NCI-H2196 (cell line): ENCODE results near the gene RAP2A.

Experiments used
- DNase-seq: peaks from one replicate; lab custom pipeline; 2025; ENCODE audit not compliant: unreplicated experiment; lab: John Stamatoyannopoulos, UW

RAP2A gene

DNA sequence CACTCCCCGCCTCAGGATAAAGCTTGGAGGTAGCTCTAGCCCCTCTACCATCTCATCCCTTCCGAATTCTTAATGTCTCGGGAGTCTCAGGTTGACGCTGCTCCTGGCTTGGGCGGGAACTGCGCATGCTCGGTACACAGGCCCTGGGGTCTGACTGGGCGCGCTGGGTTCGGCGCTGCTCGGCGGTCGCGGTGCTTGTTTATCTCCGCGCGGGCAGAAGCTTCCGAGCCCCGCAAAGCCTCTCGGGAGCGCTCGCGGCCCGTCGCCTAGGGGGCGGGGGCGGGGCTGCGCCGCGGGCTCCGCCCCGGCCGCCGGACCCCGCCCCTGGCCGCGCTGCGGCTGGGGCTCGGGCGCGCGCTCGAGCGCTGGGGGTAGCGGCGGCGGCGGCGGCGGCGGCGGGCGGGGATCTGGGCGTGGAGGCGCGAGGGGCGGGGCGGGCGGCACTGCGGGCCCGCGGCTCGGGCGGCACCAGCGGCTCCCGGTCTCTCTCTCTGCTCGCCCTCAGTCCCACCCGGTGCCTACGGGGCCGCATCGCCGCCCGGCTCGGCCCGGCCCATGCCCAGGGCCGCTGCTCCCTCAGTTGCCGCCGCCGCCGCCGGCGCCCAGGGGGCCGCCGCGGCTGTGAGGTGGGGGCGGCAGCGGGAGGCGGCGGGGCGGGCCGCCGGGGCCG is at the start of gene RAP2A:
TSS of gene RAP2A (plus strand) at position 443 of the 670 bp plus-strand sequence. CDS start 302 bp downstream, outside the sequence.
- DNase-seq: peak; percentile 69

DNA sequence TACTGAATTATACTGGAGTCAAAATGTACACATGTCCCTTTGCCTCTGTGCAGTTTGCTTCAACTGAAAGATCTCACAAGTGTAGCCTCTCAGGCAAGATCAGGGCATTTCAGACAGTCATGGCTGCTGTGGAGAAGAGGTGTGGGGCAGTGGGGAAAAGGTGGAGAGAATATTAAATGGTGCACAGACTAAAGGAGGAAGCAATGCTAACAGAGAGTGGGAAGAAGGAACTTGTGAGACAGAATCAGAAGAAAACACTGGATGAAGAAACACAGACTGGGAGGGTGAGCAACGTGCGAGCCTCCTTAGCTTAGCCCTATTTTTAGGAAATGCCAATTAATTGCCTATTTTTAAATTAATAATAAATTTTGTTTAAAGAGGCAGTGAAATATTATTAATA is 49.6 kb upstream of the RAP2A start:
- no peak for DNase-seq

DNA sequence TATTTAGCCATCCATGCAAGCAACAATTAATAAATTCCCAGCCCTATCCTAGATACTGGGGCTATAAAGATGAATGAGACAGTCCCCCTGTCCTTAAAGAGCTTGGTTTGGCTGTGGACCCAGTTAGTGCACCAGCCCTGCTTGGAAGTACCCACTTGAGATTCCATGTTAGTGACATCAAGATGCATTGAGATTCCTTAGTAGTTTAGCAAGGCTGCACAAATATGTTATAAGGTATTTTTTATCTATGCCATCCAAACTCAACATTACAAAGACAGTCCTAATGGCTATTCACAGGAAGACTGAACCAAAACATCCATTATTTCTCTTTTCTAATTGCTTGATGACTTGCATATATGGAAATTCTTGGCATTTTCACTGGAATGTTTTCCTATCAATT is 48.8 kb upstream of the RAP2A start:
- DNase-seq: no peak

DNA sequence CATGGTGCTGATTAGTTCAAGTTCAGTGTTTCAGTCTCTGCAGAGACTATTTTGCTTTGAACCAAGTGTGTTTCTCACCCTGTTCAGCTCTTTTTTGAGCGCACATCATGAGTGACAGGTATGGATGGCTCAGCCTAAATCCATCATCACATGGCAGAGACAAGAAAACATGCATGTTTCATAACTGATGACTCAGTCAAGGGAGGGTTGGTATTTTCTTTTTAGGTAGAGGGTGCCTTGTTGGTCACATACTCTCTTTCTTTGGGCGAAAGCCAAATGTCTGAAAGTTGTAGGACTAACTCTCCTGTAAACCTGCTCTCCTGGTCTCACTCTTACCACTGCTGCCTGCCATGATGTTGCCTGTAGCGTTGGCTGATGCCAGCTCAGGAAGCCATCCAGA is 48.1 kb upstream of the RAP2A start:
- no peak for DNase-seq

DNA sequence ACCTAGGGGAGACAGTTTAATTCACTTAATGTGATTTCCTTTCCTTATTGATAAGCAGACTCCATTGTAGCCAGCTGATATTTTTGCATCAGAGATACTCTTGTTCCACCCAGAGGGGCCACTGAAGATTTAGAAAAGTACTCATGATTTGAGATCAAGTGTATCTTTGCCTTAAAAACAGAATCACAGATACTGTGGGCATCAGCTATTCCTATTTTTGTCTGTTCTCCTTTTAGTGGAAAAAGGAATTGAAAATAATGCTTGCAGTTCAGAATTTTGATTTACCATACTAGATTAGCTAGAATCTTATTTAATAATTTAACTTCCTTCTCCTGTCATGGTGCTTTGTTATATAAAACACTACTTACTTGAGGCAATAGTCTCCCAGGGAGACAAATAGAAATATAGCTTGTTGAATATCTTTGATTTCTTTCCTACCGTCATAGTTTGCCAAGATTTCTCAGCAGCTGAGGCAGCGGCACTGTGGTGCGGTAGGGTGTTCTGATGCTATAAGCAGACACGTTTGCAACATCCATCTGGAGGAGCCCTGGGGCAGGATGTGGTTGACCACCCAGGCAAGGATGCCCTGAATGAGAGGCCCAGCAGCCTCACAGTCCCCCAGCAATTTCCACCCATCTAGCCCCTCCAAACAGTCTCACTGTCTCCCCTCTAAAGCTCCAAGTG is 47.0 kb upstream of the RAP2A start:
- no peak for DNase-seq

DNA sequence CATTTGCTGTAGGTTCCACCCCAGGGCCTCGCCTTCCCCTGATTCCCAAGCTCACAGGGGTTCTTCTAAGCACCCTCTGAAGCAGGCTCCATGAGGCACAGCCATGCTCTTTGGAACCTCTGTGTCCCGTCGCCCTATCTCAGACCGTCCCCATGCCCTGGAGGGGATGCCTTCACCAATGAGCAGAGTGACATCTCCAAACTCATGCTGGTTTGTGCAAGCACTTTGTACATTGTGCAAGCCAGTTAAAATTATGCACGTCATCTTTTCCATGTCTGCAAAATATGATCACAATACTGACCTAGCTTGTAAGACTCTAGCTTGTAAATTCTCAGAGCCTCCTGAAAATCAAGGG is 46.5 kb upstream of the RAP2A start:
- DNase-seq: no peak

DNA sequence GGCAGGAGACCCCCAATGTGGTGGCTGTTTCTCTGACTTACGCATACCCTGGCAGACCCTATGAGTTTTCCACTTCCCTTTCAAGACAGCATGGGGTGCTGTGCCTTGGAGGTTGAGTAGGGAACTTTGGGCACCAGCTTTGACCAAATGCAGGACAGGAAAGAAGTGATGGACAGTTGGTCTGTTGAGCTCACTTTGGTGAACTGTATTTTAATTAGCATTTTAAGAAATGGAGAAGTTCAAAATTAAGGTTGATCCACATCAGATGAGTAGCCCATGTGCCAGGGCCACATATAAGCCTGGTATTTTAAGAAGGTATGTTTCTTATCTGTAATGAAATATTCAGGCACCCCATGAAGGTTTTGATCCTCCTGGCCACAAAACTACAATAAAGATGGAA is 46.1 kb upstream of the RAP2A start:
- no peak for DNase-seq

DNA sequence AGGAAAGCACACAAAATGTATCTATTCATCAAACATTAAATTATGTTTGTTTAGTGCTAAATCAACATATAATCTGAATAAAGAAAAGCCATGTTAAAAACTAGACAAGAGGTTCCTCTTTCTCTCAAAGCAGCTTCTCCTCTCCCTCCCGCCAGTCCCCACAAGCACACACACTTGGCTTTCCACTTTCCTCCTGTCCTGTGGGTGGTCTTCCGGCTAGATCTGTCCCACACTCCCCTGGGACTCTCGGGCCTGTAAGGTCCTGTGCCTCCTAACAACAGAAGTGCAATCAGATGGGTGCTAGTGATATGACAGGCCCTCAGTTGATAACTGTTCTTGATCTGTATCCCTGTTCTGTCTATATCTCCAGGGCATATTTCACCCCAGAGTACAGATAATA is 45.6 kb upstream of the RAP2A start:
- DNase-seq: no peak

DNA sequence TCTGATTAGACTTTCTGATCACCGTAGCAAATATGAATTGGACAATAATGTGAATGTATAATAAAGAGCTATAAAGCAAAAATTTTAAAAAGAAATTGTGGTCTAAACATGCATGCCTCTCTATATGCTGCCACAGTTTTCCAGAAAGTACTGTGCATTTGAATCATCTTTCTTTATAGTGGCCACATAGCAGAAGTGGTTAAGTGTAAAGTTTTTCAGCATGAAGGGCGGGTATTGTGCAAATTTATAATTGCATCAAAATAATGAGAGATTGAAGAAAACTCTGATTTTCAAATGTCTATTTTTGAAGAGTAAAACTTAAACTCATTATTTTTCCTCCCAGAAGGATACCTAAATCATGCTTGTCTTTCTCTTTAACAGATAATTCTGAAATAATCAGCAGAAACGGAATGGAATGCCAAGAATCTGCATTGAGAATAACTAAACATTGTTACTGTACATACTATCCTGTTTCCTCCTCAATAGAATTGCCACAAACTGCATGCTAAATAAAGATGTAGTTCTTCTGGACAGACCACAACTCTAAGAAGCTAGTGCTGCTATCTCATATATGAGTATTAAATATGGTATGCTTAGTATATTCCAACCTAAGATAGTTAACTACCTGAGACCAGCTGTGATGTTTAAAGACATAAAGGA is 42.9 kb upstream of the RAP2A start:
- DNase-seq: no peak

DNA sequence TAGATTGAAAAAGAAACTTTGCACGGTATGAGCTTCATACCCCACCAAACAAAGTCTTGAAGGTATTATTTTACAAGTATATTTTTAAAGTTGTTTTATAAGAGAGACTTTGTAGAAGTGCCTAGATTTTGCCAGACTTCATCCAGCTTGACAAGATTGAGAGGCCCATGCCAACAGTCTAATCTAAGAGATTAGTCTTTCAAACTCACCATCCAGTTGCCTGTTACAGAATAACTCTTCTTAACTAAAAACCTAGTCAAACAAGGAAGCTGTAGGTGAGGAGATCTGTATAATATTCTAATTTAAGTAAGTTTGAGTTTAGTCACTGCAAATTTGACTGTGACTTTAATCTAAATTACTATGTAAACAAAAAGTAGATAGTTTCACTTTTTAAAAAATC is 41.9 kb upstream of the RAP2A start:
- DNase-seq: no peak

DNA sequence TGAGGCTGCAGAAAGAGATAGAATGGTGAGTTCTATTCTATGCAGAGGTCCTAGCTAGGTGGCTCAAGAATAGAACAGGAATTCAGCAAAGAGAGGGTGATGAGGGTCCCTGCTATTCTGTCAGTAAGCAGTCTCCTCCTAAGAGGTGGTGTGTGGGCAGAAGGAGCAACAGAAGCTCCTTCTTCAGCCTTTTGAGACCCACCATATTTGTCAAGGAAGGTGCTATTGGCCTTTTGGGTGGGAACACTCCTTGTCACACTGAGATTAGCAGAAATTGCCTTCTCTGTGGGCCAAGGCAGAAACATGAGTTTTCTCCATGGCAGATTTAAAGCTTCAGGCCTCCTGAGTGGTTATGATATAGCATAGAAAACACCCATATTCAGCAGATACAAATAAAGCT is 39.4 kb upstream of the RAP2A start:
- DNase-seq: no peak

DNA sequence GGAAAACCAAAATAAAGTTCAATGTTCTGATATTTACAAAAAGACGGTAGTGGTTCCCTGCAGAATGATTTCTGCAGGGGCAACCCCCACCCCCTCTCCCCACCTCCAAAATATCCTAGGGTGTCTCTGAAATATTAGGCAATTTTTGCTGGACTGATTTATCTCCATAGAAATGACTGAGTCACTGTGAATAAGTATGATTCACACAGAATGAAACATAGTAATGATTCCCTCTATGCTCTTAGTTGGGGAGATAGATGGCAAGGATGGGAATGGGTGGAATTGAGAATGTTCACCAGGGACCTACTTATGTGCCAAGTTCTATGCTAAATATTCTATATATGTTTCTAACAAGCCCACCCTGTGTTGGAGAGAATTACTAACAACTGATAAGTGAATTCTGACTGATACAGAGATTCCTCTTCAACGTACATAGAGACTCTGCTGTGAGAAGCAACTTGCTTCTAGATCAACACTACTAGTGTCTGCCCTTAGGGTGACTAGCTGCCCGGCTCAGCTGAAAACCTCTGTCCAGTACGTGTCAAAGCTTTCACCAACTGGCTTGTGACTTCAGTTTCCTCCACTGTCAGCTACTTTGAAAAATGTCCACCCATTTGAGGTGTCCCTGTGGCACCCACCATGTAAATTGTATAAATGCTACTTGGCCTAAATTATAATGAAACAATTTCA is 38.4 kb upstream of the RAP2A start:
- no peak for DNase-seq

DNA sequence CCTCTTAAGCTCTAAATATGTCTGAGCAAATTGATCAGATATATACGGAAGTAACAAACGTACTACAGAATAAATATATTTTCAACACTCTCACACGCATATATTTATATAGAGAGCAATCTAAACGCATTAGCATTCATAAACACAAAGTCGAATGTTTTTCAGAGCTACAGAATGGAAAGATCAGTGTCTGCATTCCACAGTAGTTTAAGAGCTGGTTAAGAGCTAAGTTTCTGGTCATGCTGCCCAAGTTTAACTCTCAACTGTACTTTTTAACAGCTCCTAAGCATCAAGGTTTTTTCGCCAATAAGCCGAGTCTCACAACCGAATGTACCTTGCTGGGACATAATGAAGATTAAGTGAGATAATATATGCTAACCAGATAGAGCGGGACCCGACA is 36.7 kb upstream of the RAP2A start:
- DNase-seq: no peak

DNA sequence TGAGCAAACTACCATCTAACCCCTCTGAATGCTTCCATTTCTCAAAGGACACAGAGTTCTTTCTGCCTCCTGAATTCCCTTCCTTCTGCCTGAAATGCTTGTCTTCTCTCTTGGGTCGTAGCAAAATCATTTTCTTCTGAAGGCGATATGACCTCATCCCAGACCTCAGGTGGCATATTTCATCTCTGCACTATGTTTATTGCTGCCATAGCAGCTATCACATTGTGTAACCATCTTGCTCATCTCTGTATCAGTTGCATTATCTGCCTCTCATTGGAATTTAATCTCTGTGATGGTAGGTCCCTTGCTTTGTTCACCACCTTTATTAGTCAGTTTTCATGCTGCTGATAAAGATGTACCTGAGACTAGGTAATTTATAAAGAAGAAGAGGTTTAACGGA is 32.5 kb upstream of the RAP2A start:
- DNase-seq: no peak

DNA sequence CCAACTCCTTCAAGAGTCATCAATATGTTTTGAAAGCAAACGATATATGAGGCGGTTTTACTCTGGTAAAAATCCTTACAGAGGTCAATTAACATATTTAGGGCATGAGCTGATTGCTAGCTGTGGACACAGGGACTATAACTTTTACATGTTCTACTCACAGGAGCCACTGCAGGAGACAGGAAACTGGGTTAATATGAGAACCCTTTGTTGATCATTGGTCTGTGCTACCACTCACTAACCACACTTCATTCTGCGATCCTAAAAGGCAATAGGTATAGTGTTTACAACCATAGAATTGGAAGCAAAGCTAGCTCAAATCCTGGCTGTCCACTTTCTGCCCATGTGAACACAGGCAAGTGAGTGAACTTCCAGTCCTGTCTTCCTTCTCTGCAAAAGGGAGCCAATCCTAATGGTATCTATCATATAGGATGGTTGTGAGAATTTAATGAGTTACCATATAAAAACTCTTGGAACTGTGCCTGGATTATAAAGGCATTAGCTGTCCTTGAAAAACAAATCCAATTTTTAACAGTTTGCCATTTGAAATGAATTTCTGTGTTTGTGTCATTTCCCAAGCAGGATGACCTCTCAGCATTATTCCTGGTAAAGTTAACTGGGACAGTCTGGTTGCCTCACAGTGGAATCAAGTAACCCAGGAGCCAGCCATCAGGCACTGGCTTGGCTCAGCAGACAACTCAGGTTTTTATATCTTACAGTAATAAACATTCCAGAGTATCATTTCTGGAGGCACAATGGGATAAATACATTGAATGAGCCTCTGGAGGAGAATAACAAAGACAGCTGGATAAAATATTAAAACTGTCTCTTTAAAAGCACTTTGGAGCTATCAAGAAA is 29.8 kb upstream of the RAP2A start:
- DNase-seq: no peak

DNA sequence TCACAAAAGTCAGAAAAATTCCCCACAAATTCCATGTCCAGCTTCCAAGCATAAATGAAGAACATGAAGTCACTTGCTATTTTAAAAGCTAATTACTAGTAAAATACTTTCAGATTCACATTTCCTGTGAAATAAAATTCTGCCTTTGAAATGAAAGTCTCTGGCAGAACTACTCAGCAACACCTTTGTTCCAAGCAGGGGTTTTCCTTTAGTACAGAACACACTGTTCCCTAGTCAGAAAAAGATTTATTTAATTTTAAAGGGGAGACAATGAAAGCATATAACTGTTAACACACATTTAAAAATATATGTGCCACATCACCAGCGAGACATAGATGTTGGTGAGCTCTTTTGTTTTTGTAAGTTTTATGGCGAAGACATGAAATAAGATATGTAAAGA is 26.4 kb upstream of the RAP2A start:
- DNase-seq: no peak

DNA sequence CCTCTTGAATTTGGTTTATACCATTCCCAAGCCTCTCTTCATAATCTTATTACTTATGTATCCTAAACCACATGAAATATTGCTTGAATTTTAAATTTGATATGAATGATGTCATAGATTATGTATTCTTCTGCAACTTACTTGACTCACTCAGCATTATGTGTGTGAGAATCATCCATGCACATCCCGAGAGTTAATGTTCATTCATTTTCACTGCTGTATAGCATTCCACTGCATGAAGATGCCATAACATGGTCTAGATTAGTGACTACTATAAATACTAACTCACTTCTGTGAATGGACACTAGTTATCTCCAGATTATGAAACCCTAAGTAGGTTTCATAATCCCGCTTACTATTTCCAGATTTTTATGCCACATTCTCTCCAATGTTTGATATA is 25.0 kb upstream of the RAP2A start:
- no peak for DNase-seq

DNA sequence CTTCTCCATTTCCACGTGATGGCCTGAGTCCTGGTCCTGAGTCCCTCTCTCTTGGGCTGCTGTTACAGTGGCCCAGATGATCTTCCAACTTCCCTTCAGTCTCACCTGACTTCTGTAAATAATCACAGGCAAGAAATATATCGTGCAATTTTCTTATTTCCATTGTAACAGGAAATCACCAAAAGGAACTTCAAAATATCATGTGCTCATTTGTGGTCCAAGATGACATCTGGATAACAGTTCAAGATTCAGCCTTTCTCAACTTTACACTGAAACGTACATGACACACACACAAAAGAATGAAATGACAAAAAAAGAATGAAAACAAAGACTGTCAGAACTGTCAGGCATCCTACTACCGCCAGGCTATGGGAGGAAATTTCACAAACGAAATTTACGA is 22.0 kb upstream of the RAP2A start:
- no peak for DNase-seq

DNA sequence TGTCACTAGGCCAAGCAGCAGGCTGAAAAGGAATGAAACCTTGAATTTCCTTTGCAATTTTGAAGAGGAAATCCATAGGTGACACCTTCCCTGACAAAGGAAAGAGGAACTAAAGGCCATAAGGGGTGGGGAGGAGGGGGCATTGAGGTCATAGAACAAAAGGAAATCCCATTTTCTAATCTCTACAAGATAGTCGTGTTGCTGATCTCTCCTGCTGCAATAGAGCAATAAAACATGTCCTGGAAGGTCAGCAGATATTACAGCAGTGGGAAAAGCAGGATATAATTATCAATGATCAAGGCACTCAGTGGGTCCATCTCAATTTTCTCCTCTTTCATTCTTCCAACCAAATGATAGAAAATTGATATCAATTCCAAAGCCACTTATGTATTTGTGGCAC is 20.3 kb upstream of the RAP2A start:
- DNase-seq: no peak

DNA sequence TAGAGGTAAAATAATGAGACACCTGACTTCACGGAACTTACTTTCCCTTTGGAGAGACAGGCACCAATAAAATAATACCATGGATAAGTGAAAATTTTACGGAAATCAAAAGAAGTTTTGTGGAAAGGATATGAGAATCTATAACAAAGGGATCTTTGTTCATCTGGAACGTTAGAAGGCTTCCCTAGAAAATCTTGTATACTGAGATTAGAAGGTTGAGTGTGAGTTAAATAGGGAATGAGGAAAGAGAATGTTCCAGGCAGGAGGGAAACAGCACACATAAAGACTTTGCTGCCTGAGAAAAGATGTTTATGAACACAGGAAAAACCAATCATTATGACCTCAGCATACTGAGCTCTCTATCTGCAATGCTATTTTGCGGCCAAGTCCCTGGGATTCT is 19.6 kb upstream of the RAP2A start:
- DNase-seq: no peak

DNA sequence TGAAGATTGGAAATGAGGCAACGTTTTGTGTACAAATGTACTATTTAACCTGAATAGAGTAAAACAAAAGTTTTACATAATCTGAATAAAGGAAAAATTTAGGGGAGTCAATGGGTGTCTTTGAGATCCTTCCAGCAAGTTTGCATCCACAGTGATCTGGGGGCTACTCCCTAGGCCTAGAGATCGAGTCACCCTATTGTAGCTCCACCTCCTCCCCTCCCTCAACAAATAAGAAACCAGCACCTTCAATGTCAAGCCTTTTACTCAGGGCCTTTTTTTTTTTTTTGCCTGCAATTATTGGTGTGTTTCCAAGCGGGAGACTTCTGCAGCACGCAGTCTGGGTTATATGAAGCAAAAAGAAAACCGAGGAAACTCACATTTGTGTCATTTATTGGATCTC is 16.3 kb upstream of the RAP2A start:
- no peak for DNase-seq
